Panc1 (cell line): ENCODE data around the gene ZNF862. TPM values are rescaled to one million over a fixed set of nuclear protein-coding genes. Genes with fewer than 3 reads are reported as not detected.

Experiments
- ATAC-seq: fragments of 200-7000 bp; cut with Tn5 transposase; 2 replicates; pipeline ENCODE4 v1.9.1; 2020; ENCODE audit warnings: mild to moderate bottlenecking, moderate library complexity
- BruUV-seq: library from RNA; stranded (reverse); fragments of 400-500 nt; replicated peaks from 2 replicates; lab custom pipeline; 2021; lab: Mats Ljungman, UMichigan
- CTCF ChIA-PET: fragments of 300-600 bp; sonication (Branson Sonifier 250); formaldehyde crosslinking; loops from one replicate; lab custom pipeline; 2022; ENCODE audit warnings: antibody characterized with exemption; lab: Charles Lee
- POLR2A ChIA-PET: fragments of 300-600 bp; sonication (Branson Sonifier 250); formaldehyde crosslinking; loops from one replicate; lab custom pipeline; 2022; ENCODE audit warnings: antibody characterized with exemption; lab: Charles Lee
- DNase-seq: peaks from one replicate; pipeline ENCODE4 v3.0.0-alpha.2; 2010; ENCODE audit warnings: low read depth, low spot score
- H3K27ac ChIP-seq: 2 replicates; pipeline ENCODE4 v1.5.1; 2011; ENCODE audit warnings: mild to moderate bottlenecking, low read length, inconsistent platforms
- H3K27me3 ChIP-seq: fragments of 200-500 bp; sonication (Bioruptor generic); 2 replicates; pipeline ENCODE4 v1.6.0; 2014; ENCODE audit warnings: low read length, inconsistent platforms; ENCODE audit not compliant: control insufficient read depth, insufficient read depth
- H3K36me3 ChIP-seq: fragments of 200-500 bp; sonication (Bioruptor generic); 2 replicates; pipeline ENCODE4 v1.5.1; 2014; ENCODE audit warnings: inconsistent platforms, mild to moderate bottlenecking, low read length, moderate library complexity; ENCODE audit not compliant: control insufficient read depth, insufficient read depth
- H3K4me1 ChIP-seq: 2 replicates; pipeline ENCODE4 v1.5.1; 2011; ENCODE audit warnings: inconsistent platforms, mild to moderate bottlenecking, low read length, moderate library complexity; ENCODE audit not compliant: control insufficient read depth, insufficient read depth
- H3K4me3 ChIP-seq, 2 experiments: 2 replicates each; pipeline ENCODE4 v1.5.1; 2011 to 2012; ENCODE audit warnings: low read depth in 2 of 2, low read length in 2 of 2, mild to moderate bottlenecking in 2 of 2, inconsistent platforms in 1 of 2, moderate library complexity in 1 of 2
- H3K9me3 ChIP-seq: fragments of 200-500 bp; sonication (Bioruptor generic); 2 replicates; pipeline ENCODE4 v1.5.1; 2014; ENCODE audit warnings: low read depth, mild to moderate bottlenecking, inconsistent platforms, low read length, moderate library complexity; ENCODE audit not compliant: control insufficient read depth, insufficient read depth
- POLR2AphosphoS5 ChIP-seq: IDR thresholded peaks from 2 replicates; pipeline ENCODE4 v1.6.1; 2012; ENCODE audit warnings: mild to moderate bottlenecking, low read depth, low read length, moderate library complexity
- SIN3A ChIP-seq: IDR thresholded peaks from 2 replicates; pipeline ENCODE4 v1.6.1; 2012; ENCODE audit warnings: low read depth, mild to moderate bottlenecking, low read length, moderate library complexity, borderline replicate concordance; ENCODE audit not compliant: insufficient read depth
- TCF7L2 ChIP-seq: IDR thresholded peaks from 2 replicates; pipeline ENCODE4 v1.6.1; 2011; ENCODE audit warnings: mild to moderate bottlenecking, low read depth, low read length, inconsistent platforms
- in situ Hi-C: cut with HindIII; loops from 2 replicates; pipeline ENCODE4 v1.10.0; 2016; ENCODE audit warnings: low sequenced_read_pairs, low pct_unique_long_range_greater_than_20kb
- intact Hi-C: fragments of 100-400 bp; cut with micrococcal nuclease; formaldehyde crosslinking; loops from one replicate; pipeline ENCODE4 v1.10.0; 2022; ENCODE audit not compliant: unreplicated experiment
- total RNA-seq: library from RNA; stranded (reverse); gene quantifications from one replicate; pipeline ENCODE4 v1.2.1, GENCODE V29; 2021; ENCODE audit not compliant: unreplicated experiment
- TF ChIP-seq, protein P1 (sequence below), 2 experiments: IDR thresholded peaks; 2 replicates each; pipeline ENCODE4 v1.6.1; 2011 to 2012; ENCODE audit warnings: low read depth in 2 of 2, control low read depth in 1 of 2, low read length in 1 of 2, mild to moderate bottlenecking in 1 of 2, moderate library complexity in 1 of 2; ENCODE audit not compliant: insufficient read depth in 1 of 2
- TF ChIP-seq, protein P2 (sequence below): fragments of 450-650 bp; IDR thresholded peaks from 2 replicates; pipeline ENCODE4 v1.5.1; 2017; ENCODE audit warnings: mild to moderate bottlenecking

Gene ZNF862
- total RNA-seq, 1 experiment from 2014 or later: 6.8 TPM

DNA sequence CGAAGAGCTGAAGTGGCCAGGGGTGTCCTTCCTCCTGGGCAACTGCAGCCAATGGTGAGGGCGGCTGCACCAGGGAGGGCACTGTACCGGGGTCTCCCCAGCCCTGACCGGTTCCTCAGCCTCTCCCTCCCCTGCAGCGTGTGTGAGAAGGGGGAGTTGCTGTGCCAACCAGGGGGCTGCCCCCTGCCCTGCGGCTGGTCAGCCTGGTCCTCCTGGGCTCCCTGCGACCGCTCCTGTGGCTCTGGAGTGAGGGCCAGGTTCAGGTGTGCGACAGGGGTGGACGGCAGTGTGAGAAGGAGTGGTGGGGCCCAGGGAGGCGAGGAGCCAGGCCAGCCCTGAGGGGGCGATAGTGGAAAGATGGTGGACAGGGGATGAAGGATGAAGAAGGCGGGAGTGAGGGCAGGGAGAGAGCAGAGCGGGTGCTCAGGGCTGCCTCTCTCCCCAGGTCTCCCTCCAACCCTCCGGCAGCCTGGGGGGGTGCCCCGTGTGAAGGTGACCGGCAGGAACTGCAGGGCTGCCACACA, 34.6 kb upstream of the ZNF862 start:
- Histone ChIP-seq H3K9me3 (no peaks in the 10 kb centered on the region), H3K4me3 (no peak overlapping the region), H3K27me3 (no peaks in the 10 kb centered on the region), H3K36me3 (no peaks in the 10 kb centered on the region), H3K4me1 (no peaks in the 10 kb centered on the region), H3K27ac (no peak overlapping the region)
- ChIA-PET POLR2A (no interaction called here), CTCF (no interaction called here)
- ATAC-seq: 0 out of 2 replicates have a peak, but pooled peaks have one; percentile 6
- TF ChIP-seq, protein P1, sequence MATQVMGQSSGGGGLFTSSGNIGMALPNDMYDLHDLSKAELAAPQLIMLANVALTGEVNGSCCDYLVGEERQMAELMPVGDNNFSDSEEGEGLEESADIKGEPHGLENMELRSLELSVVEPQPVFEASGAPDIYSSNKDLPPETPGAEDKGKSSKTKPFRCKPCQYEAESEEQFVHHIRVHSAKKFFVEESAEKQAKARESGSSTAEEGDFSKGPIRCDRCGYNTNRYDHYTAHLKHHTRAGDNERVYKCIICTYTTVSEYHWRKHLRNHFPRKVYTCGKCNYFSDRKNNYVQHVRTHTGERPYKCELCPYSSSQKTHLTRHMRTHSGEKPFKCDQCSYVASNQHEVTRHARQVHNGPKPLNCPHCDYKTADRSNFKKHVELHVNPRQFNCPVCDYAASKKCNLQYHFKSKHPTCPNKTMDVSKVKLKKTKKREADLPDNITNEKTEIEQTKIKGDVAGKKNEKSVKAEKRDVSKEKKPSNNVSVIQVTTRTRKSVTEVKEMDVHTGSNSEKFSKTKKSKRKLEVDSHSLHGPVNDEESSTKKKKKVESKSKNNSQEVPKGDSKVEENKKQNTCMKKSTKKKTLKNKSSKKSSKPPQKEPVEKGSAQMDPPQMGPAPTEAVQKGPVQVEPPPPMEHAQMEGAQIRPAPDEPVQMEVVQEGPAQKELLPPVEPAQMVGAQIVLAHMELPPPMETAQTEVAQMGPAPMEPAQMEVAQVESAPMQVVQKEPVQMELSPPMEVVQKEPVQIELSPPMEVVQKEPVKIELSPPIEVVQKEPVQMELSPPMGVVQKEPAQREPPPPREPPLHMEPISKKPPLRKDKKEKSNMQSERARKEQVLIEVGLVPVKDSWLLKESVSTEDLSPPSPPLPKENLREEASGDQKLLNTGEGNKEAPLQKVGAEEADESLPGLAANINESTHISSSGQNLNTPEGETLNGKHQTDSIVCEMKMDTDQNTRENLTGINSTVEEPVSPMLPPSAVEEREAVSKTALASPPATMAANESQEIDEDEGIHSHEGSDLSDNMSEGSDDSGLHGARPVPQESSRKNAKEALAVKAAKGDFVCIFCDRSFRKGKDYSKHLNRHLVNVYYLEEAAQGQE (IDR thresholded peaks at IDR 0.05; ENCODE audit: insufficient read depth in 1 of 2, low read depth in 2 of 2, low read length in 1 of 2): no peak
- TF ChIP-seq, protein P2, sequence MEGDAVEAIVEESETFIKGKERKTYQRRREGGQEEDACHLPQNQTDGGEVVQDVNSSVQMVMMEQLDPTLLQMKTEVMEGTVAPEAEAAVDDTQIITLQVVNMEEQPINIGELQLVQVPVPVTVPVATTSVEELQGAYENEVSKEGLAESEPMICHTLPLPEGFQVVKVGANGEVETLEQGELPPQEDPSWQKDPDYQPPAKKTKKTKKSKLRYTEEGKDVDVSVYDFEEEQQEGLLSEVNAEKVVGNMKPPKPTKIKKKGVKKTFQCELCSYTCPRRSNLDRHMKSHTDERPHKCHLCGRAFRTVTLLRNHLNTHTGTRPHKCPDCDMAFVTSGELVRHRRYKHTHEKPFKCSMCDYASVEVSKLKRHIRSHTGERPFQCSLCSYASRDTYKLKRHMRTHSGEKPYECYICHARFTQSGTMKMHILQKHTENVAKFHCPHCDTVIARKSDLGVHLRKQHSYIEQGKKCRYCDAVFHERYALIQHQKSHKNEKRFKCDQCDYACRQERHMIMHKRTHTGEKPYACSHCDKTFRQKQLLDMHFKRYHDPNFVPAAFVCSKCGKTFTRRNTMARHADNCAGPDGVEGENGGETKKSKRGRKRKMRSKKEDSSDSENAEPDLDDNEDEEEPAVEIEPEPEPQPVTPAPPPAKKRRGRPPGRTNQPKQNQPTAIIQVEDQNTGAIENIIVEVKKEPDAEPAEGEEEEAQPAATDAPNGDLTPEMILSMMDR: 0 out of 2 replicates have a peak, but pooled peaks have one; percentile 19
- no TSS peak for BruUV-seq
- in situ Hi-C loops: no loop called here
- no peak for DNase-seq
- intact Hi-C loops: no loop called here

GRCh38 chr7:149804106-149804505, 34.1 kb upstream of the ZNF862 start:
- TF ChIP-seq, protein P1 (IDR thresholded peaks at IDR 0.05; ENCODE audit: insufficient read depth in 1 of 2, low read depth in 2 of 2, low read length in 1 of 2): no peak
- TF ChIP-seq, protein P2: no peak
- no peak for TF ChIP-seq SIN3A
- TF ChIP-seq POLR2AphosphoS5: no peak
- TF ChIP-seq TCF7L2: no peak
- no peaks in the 10 kb centered on the region for H3K9me3 ChIP-seq
- no peaks in the 10 kb centered on the region for H3K4me1 ChIP-seq
- no peaks in the 10 kb centered on the region for H3K36me3 ChIP-seq
- intact Hi-C loops (no loop called here), in situ Hi-C loops (no loop called here)
- BruUV-seq: no TSS peak
- peak; percentile 27; the same call in 1 of the 2 replicates for ATAC-seq
- no peak overlapping the region for H3K4me3 ChIP-seq
- no peak overlapping the region for H3K27ac ChIP-seq
- CTCF ChIA-PET: no interaction called here
- no peak for DNase-seq
- POLR2A ChIA-PET: no interaction called here
- H3K27me3 ChIP-seq: no peaks in the 10 kb centered on the region
